Posterior cingulate gyrus (tissue), 11 donors: ENCODE data around the gene POLN.

Source experiments
- DNase-seq, 10 donors: peaks; one replicate each; pipeline versions ENCODE4 v3.0.0 to v3.0.0-alpha.2; 2020 to 2021; ENCODE audit warnings: mixed read lengths in 3 of 10
- intact Hi-C: fragments of 100-400 bp; cut with DNase I; formaldehyde crosslinking; loops from one replicate; pipeline ENCODE4 v1.15.1; 2023

The POLN gene

DNA sequence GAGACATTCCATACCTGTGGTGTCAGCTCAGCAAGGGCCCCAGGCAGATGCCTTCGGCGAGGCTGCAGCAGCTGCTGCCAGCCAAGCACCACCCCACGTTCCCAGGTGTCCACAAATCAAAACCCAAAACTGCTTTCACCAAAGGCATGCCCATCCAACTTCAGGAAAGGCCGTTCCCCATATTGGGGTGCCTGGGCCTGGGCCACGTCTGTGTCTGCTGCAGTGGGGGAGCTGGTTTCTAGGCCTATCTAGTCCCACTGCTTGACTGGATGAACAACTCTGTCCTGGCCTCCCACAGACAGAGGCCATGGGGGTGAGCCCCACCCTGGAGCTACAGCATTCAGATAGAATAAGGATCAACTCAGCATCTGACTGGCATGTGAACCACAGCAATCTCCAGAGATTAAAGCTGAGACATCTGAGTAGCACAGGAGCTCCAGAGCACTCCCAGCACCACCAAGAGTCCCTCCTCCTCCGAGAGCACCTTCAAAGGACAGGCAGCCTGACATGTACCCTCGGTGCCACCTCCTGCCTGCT lies 145.8 kb downstream of the POLN start:
- peak in 1 of 10 donors; percentile 33 for DNase-seq
- intact Hi-C loops, result no loop called here

DNA sequence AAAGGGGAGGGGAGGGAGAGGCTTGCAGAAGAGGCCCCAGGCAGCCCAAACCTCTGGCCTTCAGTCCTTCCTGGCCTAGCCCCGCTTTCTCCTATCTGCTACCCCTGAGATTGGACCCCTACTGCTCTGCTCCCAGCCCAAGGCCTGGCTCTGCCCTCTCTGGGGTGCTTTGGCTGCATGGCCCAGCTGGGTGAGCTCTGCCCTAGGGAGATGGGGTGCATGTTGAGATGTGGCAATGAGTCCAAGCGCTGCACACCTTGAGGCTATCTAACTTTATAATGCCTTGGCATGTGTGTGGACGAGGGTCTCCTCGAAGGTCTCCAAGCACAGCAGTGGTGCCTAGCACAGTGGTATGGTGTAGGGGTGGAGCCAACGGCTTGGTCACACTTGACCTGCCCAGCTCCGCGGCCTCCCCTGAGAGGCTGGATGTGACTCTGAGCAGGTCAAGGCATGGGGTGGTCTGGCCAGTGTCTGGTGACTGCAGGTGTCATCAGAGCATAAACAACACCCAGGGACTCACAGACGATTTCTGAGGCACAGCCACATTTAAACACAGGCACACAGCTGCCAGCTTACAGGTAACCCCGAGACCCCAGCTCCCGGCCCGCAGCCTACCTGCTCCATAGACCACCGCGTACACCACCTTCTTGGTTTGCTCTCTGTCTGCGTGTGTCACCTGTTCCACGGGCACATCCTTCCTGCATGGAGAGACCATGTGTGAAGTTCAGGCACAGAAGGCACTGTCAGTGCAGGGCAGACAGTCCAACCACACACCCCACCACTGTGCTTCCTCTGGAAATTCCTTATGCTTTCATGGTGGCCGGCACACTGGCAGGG lies 146.5 kb downstream of the POLN start:
- peak in 1 of 10 donors; percentile 55 for DNase-seq
- intact Hi-C loops, result no loop called here

DNA sequence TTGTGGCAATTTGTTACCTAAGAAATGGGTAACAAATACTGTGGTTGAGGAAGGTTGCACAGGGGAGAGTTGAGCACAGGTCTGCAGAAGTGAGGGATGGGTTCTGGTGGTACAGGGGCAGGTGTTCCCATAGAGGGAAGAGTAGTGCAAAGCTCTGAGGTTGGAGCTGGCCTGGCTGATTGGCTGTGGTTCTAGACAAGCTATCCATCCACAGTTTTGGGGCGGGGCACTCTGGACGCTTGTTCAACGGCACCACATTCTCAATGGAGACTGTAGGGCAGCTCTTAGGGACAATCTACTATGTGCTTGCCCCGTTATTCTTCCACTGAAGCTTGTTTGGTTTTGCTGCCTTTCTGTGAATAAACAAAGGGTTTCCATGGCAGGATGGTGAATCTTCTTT lies 147.4 kb downstream of the POLN start:
- intact Hi-C loops, result no loop called here
- DNase-seq, result no peak

DNA sequence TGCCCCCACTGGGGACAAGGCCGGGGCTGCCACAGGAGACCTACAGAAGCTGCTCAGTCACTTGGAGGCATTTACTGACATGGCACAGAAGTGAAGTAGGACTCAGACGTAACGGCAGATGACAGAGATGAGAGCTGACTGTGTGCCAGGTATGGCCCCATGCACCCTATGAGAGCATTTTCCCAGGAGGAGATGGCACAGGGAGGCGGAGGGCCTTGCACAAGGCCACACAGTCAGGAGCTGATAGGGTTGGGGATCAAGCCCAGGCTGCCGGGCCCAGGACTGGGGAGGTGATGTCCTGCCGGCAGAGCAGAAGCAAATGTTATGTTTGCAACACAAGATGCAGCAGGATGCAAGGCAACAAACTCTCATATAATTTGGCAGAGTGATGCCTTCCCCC lies 148.7 kb downstream of the POLN start:
- peak in 1 of 10 donors; percentile 62 for DNase-seq
- intact Hi-C loops, result no loop called here

DNA sequence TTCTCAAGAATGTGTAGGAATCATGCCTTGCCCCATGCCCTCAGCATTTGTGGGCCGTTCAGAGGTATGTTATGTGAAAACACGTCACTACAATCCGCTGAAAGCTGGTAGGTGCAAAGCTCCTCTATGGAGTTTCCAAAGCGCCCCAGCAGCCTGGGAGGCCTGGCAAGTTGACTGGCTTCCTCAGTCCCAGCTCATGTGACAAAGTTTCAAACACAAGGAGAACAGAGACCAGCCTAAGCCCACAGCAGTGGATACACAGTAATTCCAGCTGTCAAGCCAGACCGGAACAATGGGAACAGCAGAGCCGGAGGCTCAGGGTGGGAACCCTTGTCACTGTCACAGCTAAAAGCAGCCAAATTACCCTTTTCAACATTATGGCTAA lies 149.3 kb downstream of the POLN start:
- peak in 1 of 10 donors; percentile 62 for DNase-seq
- intact Hi-C loops, result no loop called here

DNA sequence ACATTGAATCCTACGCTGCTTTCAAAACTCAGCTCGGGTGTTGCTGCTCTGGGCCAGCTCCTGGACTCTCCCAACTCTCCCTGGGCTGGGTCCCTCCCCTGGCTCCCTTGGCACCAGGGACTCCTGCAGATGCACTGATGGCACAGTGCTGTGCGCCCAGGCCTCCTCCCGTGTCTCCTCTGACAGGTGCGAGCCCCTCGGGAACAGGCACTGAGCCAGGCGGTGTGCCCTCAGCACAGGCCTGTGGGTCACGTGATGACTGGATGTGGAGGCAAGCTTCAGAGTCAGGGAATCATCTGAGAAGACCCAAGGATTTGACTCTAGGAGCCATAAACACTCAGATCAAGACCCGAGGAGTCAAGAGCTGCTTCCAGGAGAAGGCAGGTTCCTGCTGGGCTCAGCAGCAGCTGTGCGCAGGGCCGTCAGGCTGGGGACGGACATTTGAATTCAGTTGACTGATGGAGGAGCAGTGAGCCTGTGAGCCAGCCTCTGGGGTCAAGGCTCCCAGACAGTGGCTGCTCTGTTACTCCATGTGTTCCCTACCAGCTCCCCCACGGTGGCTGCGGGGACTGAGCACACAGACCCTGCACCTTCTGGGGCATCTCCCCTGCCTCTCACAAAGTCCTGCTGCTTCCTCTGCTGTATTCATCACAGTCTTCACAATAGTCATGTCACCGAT lies 149.8 kb downstream of the POLN start:
- peak in 1 of 10 donors; percentile 76 for DNase-seq
- intact Hi-C loops, result no loop called here

DNA sequence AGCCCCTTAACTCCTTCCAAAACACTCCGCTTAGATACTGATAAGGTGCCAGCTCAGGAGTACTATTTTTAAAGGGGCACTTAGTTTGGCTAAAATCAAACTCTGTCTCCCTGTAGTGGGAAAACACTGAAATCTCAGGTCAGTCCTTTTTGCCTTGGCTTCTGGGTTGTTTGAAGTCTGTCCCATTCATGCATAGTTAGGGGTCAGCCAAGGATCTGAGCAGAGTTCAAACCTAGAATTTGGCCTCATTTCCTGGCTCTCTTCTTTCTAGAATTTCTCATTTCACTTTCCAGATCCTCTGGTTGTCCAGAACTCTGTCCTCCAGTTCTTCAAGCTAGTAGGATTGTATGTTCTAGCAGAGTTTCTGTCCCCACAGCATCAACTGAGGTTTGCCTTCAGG lies 151.3 kb downstream of the POLN start:
- intact Hi-C loops, result no loop called here
- no peak for DNase-seq

DNA sequence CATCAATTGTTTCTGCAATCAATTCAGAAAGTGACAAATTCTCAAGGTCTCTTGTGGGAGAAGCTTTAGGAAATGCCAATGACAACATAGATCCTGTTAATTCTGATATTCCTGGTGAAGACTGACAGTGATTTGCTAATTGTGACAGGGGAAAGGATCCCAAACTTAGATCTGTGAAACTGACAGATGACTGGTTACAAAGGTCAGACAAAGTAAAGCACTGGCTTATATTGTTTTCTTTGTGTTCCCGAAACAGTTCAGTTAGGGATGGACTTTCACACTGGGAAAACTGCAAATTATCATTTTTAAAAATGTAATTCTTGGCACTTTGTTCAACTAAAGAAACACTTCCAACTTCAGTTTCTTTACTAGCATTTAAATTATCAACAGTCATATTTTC lies 152.7 kb downstream of the POLN start:
- intact Hi-C loops, result no loop called here
- DNase-seq, result no peak

DNA sequence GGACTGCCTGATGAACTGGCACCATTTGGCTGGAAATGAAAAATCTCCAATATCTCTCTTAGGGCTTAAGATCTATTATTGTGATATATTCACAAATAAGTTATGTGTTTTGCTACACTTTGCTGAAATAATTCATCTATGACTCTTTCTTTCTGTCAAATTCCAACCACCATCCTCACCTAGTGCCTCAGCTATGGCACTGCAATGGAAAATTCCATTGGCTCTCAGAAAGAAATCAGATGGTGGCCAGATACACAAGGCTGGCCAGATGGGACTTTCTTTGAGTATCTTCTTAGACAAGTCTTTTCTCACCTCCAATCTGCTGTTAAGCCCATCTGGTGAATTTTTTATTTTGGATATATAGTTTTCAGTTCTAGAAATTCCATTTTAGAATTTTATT lies 154.8 kb downstream of the POLN start:
- intact Hi-C loops, result no loop called here
- DNase-seq, result no peak

DNA sequence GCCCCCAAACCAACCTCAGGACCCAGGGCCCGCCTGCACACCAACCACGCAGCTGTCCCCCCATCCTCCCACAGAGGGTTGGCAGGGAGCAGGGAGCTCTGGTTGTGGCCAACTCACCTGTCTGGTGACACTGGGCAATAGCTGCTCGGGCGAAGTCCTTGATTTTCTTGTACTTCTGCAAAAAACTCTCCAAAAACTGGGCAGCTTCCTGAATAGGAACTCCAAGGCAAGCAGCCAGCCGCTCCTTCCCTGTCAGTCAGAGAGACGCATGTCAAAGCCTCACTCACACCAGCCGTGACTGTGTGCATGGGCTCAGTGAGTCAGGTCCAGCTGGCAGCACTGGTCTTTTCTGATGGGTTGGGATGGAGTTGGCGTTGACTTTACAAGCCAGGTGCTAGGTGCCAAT lies 156.4 kb downstream of the POLN start:
- intact Hi-C loops, result no loop called here
- DNase-seq, result peak in 2 of 10 donors; percentile 29 to 60

DNA sequence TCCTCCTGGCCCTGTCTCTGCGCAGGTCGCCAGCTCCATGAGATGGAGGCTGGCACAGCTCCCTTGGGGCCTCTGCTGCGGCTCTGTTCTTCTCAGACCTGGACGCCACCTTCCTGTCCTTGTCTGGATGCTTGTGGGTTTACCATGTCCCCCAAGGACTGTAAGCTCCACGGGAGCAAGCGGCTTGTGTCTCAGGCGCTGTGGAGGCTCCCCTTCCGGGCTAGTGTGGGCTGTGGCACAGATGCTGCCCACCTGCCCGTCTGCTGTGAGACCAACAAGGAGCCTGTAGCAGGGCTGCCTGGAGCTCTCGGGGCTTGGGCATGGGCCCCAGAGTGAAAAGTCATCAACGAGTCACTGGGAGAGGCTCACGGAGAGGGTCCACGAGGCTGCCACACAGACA lies 157.6 kb downstream of the POLN start:
- DNase-seq, result peak in 2 of 10 donors; percentile 41 to 55

DNA sequence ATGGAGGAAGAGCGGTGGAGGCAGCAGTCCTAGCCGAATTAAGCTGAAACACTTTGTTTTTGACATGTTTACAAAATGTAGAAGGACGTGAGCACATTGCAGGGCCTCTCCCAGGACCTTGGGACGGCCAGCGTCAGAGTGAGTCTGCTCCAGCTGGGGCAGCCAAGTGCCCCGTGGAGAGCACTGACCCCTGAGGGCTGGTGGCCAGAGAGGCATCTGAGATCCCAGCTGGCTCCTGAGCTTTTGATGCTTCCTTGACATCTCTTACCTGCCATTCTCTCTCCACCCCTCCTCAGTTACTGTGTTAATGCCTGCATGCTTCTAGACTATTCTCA lies 158.1 kb downstream of the POLN start:
- DNase-seq, result no peak
- intact Hi-C loops, result no loop called here

More for the DNA sequence above, 157.6 kb downstream of the POLN start:
- intact Hi-C loops, result no loop called here

DNA sequence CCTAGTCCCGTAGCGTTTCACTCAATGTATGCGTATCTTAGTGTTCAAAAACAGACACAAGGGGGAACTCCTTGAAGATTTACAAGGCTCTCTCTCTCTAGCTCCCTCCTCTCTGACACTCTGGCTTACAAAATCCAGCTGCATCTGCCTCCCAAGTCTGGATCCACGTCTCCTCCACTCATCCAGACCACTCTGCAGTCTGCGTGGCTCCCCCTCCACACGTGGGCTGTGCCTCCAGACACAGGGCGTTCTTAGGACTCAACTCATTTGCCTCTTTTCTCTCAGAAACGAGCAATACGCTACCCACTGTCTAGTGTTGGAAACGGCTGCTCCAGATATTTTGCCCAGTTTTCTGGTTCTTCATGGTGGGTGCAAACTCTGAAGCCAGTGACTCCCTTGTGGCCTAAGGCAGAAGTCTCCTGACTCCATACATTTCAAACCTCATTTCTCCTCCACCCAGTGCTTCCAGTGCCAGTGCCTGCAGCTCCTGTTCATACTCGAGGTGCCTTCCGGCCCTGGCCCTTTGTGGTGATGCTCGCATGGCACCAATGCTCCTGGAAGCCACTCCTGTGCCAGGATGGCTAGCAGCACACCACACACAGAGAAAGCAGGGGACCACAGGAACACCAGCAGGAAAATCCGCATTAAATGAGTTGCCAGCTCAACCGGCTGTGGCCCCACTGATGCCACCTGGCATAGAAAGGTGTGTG lies 158.7 kb downstream of the POLN start:
- DNase-seq, result peak in 1 of 10 donors; percentile 46
- intact Hi-C loops, result no loop called here

DNA sequence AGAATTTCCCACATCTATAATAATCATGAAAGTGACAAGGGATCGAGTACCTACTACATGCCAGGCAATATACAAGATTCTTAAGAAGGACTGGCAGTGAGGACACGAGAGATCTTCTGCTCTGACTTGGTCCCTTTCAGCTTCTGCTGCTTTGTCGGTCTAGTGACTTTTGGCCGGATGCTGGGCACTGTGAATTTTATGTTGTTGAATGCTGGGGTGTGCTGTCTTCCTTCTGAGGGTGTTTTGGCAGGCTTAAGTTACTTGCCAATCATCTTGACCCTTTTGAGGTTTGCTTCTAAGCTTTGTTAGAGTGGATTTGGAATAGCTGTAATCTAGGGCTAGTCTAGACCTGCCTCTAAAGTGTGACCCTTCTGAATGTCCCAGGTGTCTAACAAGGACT lies 159.3 kb downstream of the POLN start:
- peak in 1 of 10 donors; percentile 10 for DNase-seq
- intact Hi-C loops, result no loop called here

DNA sequence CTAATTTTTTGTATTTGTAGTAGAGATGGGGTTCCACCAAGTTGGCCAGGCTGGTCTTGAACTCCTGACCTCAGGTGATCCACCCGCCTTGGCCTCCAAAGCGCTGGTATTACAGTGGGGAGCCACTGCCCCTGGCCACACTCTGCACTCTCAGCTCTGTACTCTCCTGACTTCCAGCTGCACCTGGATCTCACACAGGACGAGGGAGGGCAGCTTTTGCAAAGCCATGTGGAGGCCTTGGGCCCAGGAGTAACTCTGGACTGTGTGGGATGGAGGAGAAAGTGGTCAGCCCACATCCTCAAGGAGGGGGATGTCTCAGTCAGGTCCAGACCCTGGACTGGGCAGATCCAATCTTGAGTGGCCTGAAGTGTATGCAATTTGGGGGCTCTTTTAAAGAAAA lies 159.8 kb downstream of the POLN start:
- DNase-seq, result peak in 1 of 10 donors; percentile 21
- intact Hi-C loops, result no loop called here

DNA sequence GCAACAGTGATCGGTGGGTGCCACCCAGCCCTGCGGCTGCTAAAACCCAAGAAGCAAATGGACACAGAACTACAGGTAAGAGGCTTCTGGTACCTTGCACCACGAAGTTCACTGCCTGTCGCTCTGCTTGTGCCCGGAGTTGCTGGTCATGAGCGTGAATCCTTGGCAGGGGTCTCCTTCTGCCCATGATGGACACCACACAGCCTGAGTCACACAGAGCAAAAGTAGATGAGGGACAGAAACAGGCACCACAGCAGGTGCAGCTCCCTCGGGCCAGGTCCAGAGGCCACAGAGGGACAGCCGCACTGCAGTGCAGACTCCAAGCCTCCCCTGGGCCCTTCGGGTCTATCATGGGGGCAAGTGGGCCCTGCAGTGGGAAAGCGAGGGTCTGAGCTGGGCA lies 160.4 kb downstream of the POLN start:
- intact Hi-C loops, result no loop called here
- peak in 1 of 10 donors; percentile 32 for DNase-seq

DNA sequence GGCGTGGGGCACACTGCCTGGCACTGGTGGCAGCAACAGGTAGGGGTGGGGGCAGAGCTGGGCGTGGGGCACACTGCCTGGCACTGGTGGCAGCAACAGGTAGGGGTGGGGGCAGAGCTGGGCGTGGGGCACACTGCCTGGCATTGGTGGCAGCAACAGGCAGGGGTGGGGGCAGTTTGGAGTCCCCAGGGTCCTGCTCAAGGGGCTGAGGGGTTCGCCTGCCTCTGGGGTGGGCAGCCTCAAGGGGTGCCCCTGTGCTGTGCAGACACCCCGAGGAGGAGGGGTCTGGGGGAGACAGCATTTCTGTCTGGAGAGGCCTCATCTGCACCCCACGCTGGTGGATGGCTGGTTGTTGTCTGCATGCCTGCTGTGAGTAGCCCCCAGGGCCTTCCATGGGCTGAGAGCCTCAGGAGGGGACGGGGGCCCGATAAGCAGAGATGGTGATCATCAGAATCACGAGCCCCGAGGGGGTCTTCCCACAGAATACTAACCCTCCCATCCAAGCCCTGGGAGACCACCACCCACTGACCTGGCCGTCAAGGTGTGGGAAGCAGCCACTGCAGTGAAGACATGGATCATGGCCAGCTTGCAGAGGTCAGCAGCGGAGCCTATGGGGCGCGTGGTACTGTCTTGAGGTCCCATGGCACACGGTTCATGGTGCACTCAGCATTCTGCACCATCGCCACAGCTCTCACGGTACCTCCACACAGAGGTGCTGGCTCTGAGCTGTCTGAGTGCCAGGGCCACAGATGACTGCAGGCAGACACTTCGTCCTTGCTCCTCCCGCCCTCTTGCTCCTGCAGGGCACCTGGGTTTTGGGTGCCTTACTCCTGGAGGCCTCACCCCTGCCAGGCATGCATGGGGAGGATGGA lies 161.3 kb downstream of the POLN start:
- intact Hi-C loops, result no loop called here
- peak in 2 of 10 donors; percentile 66 to 80 for DNase-seq

DNA sequence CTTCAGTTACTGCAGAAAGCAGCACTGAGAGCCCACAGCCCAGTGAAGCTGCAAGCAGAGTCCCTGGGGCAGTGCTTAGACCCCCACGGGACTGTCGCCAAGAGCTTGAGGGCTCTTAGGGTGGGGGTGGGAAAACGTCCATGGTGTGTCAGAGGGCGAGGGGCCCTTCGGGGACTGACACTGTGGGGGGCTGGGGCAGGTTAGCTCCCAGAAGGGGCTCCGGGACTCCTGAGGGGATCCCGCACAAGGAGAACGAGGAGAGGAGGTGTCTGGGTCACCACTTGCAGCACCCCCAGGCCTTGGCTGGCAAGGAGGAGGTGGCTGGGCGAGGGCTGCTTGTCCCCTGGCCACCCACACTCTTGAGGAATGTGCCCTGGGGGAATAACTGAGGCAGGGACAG lies 162.0 kb downstream of the POLN start:
- DNase-seq, result peak in 1 of 10 donors; percentile 14
- intact Hi-C loops, result no loop called here

DNA sequence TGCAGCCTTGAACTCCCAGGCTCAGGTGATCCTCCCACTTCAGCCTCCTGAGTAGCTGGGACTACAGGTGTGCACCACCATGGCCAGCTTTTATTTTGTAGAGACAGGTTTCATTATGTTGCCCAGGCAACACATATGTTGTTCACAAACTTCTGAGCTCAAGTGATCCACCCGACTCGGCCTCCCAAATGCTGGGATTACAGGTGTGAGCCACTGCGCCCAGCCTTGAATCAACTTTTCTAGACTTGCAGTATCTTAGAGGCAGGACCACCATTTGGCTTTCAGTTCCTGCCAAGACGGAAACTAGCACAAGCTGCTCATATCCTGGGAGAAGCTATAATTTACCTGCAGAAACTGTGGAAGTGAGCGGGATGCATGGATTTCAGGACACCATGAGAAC lies 162.9 kb downstream of the POLN start:
- intact Hi-C loops, result no loop called here
- DNase-seq, result peak in 1 of 10 donors; percentile 29

DNA sequence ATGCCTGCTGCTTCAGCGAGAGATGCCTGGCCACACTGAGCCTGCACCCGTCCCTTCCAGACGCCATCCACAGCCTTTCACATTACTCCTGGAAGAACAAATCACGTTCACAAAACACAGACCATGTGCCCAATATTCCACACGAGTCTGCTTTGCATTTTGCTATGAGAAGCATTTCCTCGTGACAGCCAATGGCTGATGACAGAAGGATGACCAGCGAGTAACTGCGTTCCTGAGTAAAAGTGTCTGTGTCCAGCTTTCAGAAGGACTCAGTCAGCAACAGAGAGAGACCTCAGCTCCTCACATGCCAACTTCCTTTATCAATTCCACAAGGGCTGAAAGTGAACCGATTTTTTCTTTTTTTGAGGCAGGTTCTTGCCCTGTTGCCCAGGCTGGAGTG lies 163.3 kb downstream of the POLN start:
- DNase-seq, result no peak
- intact Hi-C loops, result no loop called here
